ENCODE results near the gene MAPK6. TPM values are rescaled to one million over a fixed set of nuclear protein-coding genes. Genes with fewer than 3 reads are reported as not detected.

MAPK6 gene
- total RNA-seq = 68.4 and 81.5 TPM in 2 replicates

GRCh38 chr15:52018693-52019393, at the start of gene MAPK6:
MAPK6 (plus strand) TSS chr15:52019219; CDS start chr15:52046461, 27,242 bp downstream.

GRCh38 chr15:51971375-51972133, 47.5 kb upstream of the MAPK6 start, which contains the start of gene LEO1:
LEO1 (minus strand) TSS chr15:51971778; CDS start chr15:51971745, 33 bp downstream.

Other genes starting within 250 kb of the MAPK6 start
- gene TMOD3, start 189.6 kb upstream of the MAPK6 start, total RNA-seq = 49.4 and 58.9 TPM in 2 replicates
- 13.0 and 14.1 TPM in 2 replicates for gene LEO1, start 47.4 kb upstream of the MAPK6 start, total RNA-seq
- not detected in 2 replicates for gene BCL2L10, start 93.6 kb downstream of the MAPK6 start, total RNA-seq
- 35.0 and 39.5 TPM in 2 replicates for gene GNB5, start 172.2 kb downstream of the MAPK6 start, total RNA-seq

All from hair follicle dermal papilla cell (primary cell).